Esophagus mucosa (tissue), 1 donor: ENCODE results near the gene ASB18. TPM values are rescaled to one million over a fixed set of nuclear protein-coding genes. Genes with fewer than 3 reads are reported as not detected.

ENCODE experiments used
- ATAC-seq: fragments of 200-7000 bp; cut with Tn5 transposase; one replicate; pipeline ENCODE4 v1.9.1; 2020
- total RNA-seq: library from RNA; stranded (reverse); gene quantifications from one replicate; pipeline ENCODE4 v1.2.4, GENCODE V29; 2023
- donor health status: DM: yes; HTN: yes; CAD: no.

Gene ASB18
- total RNA-seq, 1 donor from 2014 or later = not detected

- no peak for ATAC-seq
These were observed 102.7 kb downstream of the ASB18 start for GRCh38 chr2:236161531-236161930.

DNA sequence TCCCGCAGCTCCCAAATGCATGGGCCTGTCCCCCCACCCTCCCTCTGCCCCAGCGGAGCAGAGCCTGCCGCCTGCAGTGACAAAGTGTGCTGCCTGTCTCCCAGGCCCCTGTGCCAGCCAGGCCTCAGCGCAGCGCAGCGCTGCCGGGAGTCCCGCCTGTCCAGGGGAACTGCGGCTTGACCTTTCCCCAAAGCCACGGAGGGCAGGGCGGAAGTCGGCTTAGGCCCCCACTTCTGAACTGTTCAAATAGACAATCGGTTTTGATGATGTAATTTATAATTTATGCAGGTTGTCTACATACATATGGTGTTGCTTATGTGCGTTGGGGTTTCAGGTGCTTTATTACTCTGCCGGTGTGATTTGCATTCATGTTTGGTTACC is 103.1 kb downstream of the ASB18 start:
- ATAC-seq = no peak

DNA sequence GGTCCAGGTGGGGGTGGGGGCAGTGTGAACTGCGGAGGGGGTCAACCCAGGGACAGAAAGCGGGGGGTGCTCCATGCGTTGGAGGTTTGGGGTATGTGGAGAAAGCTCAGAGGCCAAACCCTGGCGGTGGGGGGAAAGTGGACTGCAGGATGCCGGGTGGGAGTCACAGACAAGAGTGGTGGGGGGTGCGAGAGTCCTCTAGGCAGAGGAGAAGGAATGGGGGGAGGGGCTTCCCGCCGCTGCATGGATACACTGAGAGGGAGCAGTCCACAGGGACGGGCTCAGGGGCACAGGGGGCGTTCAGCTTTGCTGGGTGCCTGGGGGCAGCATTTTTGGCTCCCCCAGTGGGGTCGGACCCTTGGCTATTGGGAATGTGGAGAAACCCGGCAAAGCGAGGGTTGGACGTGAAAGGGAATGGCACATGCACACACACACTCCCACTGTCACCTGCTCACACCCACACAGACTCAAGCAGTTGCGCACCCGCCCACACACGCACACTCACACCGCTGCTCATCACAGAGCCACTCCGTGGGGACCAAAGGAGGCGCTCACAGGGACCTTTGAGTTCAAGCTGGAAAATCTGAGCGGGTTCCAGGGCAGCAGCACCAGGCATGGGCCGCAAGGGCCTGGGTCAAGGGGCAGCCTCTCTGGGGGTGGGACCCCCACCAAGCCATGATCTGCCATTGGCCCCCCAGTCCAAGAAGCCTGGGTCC is 103.7 kb downstream of the ASB18 start:
- ATAC-seq = no peak

DNA sequence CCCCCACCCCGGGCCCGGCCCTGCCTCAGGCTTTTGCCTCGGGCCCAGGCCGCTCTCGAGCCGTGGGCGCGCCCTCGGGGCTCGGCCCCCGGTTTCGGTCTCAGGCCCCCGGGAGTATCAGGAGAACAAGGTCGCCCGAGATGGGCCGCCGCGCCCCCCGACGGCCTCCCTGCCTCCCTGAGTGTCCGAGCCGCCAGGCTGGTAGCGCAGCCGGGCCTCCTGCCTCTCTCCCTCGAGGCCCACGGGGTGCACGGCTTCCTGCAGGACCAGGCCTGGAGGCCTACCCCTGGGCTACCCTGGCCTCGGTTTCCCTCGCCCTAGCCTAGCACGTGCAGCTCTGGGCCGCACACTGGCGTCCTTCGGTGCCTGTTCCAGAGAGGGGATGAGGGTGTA is 104.4 kb downstream of the ASB18 start:
- ATAC-seq = no peak

- ATAC-seq = no peak
These were observed 105.0 kb downstream of the ASB18 start for GRCh38 chr2:236158969-236159777.

- no peak for ATAC-seq
These were observed 106.2 kb downstream of the ASB18 start for GRCh38 chr2:236157815-236158498.

GRCh38 chr2:236157366-236157765 is 106.8 kb downstream of the ASB18 start:
- no peak for ATAC-seq

GRCh38 chr2:236156860-236157194 is 107.4 kb downstream of the ASB18 start:
- ATAC-seq = no peak

GRCh38 chr2:236156095-236156859 is 107.9 kb downstream of the ASB18 start:
- ATAC-seq = no peak

DNA sequence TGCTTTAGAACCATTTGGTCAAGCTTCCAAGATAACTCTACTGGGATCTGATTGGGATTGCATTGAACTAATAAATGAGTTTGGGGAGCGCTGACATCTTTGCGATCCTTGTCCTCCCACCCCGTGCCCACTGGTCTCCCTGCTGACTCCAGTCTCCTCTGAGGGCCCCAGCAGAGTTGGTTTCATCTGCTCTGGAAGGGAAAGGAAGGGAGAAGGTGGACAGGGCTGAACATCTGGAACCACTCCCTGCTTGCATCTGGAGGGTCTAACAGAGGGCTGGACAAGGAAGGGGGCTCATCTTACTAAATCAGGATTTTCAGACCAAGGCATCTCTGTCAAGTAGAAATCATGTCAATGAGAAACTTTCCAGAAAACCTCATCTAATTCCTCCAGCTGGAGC is 108.8 kb downstream of the ASB18 start:
- no peak for ATAC-seq

DNA sequence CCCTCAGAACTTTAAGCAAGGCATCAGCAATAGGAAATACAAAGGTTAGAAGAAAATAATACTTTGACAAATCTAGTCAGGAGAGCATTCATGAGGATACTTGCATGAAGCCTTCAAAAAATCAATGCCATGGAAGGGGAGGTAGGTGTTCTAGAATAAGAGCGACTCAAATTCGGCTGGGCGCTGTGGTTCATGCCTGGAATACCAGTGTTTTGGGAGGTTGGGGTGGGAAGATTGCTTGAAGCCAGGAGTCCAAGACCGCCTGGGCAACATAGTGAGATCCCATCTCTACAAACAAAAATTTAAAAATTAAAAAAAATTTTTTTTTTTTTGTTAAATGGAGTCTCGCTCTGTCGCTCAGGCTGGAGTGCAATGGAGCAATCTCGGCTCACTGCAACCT is 117.8 kb downstream of the ASB18 start:
- ATAC-seq = no peak

DNA sequence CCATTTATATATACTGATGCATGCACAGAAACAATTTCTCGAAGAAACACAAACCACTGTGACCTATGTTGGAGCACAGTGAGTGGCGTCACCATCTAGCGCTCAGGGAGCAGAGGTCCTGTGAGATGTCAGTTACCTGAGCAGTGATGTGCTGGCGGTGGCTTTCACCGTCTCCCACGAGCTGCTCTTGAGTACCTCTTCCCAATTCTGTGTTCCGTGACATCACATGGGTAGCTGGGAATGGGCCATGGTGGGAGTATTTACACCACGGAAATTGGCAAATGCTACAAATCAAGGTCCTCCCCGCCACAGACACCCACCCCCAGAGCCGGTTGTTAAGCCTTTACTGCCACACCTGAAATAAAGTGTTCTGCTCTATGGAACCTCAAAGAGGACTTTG is 120.4 kb downstream of the ASB18 start:
- ATAC-seq = no peak

Other genes starting within 250 kb of the ASB18 start
- not detected for gene GBX2, start 96.0 kb downstream of the ASB18 start, total RNA-seq